HG03039 (cell line): ENCODE results near the gene MEGF9.

Source experiments
- ATAC-seq: cut with Tn5 transposase; IDR thresholded peaks from one replicate; pipeline ENCODE4 v1.9.1; 2021; ENCODE audit warnings: mild to moderate bottlenecking, moderate library complexity; ENCODE audit not compliant: unreplicated experiment

The MEGF9 gene

GRCh38 chr9:120733190-120733589 lies 18.9 kb upstream of the MEGF9 start:
- ATAC-seq = no peak

- no peak for ATAC-seq
Observed at GRCh38 chr9:120730654-120731514, 16.6 kb upstream of the MEGF9 start.

DNA sequence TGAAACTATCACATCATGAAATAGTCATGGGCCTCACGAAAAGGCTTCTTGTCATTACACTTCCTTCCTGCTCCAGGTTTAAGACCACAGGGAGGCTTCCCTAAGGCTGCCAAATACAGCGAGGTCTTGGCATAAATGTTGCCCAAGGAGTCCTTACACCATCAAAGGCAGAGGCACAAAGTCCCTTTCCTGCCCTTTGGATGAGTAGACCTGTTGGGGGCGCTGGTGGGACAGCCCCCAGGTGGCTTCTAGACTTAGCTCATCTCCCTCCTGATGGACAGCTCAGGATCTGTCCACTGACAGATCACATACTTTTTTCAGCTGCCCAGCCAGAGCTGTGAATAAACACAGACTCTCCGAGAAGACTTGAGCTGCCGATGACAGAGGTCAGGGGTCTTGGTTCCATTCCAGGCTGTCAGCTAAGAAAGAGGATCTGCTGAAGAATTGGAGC lies 15.5 kb upstream of the MEGF9 start:
- ATAC-seq = no peak

- ATAC-seq = no peak
Observed at GRCh38 chr9:120726484-120726883, 12.2 kb upstream of the MEGF9 start.

DNA sequence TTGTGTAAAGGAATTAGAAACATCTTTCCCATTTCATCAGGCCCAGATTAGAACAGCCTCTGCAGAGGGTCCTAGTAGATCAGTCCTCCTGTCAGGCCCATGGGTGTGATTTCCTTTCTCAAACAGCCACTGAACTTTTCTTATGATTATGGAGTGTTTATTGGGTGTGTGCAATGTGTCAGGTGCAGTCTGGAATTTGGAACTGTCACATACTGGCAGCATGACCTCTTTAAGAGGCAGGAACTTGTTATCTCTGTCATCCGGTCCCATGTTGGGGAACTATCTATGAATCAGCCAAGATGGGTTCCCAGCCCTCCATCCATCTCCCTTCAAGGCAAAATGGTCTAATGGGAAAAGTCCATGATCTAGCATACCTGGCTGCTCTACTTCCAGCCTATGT lies 11.6 kb upstream of the MEGF9 start:
- ATAC-seq = no peak

DNA sequence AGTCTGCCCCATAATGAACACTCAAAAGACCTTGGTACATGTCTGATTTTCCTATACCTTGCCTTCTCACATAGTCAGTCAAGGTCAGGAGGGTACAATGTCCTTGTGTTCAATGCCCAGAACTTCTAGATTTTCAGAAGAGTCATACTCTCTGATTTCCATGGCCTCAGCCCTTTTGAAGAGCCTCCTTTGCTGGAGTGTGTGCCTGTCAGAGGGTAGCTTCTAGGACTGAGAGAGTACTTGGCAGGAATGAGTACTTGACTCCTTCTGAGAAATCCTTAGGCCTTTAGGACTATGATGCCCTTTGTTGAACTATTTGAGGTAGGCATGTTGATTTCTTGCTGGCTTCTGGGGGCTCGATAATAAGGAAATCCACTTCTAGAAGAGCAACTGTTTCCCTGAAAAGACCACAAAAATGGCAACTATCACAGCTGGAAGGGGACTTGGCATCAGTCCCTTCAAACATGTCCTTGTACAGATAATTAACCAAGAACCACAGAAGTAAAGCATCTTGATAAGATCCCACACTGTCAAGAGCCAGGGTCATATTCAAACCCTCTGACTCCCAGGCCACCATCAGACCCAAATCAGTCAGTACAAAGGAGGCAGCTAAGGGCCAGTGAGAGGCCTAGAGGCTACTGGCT lies 10.6 kb upstream of the MEGF9 start:
- no peak for ATAC-seq

GRCh38 chr9:120723565-120723964 lies 9.3 kb upstream of the MEGF9 start:
- ATAC-seq = no peak

- no peak for ATAC-seq
Observed at GRCh38 chr9:120720404-120720803, 6.1 kb upstream of the MEGF9 start.

GRCh38 chr9:120718316-120718715 lies 4.0 kb upstream of the MEGF9 start:
- no peak for ATAC-seq

- ATAC-seq = no peak
Observed at GRCh38 chr9:120717176-120717575, 2.9 kb upstream of the MEGF9 start.

DNA sequence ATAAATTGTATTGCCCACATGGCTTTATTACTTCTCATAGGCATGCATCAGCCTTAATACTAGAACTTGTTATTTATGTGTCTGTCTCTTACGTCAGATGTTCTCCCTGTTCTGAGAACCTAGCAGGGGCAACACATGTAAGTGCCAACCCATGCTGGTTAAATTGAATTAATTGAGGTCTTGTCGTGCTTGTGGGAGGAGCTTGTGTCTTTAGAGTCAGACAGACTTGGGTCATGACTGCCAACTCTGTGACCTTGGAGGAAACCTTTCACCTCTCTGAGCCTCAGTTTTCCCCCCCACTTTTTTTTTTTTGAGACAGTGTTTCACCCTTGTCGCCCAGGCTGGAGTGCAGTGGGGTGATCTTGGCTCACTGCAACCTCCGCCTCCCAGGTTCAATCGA lies 2.2 kb upstream of the MEGF9 start:
- no peak for ATAC-seq

- ATAC-seq = no peak
Observed at GRCh38 chr9:120715389-120715924, 1.2 kb upstream of the MEGF9 start.

DNA sequence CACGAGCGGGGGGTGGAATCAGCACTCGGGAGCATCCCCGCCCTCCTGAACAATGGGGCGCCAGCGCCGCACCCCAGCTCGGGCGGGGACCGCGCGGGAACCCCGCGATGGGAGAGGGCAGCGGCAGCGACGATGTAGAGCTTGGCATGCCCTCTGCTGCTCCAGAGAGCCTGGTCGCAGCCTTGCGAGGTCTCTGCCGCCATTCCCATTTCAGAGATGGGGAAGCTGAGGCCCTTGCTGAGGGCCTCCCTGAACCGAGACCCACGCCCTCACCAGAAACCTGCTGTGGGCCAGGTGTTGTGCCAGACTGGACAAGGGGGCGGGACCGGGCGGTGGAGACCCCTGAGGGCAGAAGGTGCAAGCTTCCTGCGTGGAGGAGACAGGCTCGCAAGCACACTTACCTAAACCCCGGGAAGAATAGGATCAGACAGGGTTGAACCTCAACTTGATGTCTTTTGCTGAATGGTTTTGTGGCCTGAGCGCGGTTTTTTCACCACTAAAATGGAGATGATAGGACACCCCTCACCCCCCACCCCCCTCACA lies 647 bp upstream of the MEGF9 start:
- ATAC-seq = peak; percentile 2

DNA sequence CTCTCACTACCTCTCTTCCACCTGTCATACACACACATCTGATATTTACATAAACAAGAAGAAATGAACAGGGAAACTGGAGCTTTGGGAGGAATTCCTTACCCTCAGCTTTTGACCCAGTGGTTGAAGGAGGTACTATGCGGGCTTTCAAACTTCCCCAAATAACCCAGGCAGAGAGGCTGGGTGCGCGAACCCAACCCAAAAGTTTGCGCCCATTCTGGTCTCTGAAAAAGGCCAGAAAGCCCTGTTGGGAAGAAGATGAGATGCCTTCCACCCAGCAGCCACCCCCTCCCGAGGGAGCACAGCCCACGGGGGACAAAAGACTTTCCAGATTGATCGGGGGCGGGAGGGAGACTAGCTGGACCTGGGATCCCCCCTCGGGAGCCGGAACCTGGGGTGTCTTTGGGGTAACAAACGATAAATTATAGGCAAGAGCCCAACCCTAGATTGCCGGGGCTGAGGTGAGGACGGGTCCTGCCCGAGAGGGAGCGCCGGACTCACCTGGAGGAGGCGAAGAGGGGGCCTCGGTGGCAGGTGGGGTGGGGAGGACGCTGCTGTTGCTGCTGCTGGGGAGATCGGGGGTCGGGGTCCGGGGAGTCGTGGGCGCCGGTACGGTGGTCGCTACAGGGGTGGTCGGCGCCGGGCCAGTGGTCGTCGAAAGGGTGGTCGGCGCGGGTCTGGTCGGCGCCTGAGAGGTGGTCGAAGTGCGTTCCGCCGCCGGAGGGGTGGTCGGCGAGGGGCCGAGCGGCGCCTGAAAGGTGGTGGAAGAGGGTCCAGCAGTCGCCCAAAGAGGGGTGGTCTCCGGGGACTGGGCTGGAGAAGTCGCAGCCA lies 798 bp downstream of the MEGF9 start:
- no peak for ATAC-seq

- ATAC-seq = no peak
Observed at GRCh38 chr9:120712539-120713031, 1.7 kb downstream of the MEGF9 start.

DNA sequence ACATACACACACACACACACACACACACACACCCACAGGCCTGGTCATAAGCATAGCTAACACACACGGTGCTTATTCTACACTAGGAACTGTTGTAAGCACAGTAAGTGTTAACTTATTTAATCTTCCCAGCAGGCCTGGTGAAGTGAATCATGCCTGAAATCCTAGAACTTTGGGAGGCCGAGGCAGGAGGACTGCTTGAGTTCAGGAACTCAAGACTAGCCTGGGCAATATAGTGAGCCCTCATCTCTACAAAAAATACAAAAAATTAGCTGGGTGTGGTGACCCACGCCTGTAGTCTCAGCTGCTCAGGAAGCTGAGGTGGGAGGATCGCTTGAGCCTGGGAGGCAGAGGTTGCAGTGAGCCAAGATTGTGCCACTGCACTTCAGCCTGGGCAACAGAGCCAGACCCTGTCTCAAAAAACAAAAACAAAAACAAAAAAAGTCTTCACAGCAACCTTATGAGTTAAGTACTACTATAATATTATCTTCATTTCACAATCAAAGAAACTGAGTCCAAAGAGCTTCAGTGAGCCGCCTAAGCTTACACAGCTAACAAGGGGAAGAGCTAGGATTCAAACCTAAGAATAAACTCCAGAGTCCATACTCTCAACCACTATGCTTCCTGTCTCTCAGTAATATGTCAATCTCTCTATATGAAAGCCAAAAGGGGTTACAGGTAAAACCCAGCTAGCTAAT lies 2.3 kb downstream of the MEGF9 start:
- ATAC-seq = no peak

DNA sequence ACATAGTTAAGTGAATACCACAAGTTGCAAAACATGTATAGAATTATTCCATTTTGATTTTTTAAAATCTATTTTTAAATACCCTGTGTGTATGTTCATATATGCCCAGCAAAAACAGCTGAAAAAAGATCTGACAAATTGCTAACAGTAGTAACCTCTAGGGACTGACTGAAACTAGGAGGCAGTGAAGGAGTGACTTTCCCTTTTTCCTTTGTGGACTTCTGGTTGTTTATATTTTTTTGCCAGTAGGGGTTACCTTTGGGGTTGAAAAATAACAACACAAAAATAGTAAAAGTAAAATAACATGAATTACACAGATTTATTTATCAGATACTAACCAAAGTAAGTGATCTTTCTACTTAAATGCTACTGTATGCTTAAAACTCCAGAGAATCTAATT lies 2.9 kb downstream of the MEGF9 start:
- ATAC-seq = no peak

DNA sequence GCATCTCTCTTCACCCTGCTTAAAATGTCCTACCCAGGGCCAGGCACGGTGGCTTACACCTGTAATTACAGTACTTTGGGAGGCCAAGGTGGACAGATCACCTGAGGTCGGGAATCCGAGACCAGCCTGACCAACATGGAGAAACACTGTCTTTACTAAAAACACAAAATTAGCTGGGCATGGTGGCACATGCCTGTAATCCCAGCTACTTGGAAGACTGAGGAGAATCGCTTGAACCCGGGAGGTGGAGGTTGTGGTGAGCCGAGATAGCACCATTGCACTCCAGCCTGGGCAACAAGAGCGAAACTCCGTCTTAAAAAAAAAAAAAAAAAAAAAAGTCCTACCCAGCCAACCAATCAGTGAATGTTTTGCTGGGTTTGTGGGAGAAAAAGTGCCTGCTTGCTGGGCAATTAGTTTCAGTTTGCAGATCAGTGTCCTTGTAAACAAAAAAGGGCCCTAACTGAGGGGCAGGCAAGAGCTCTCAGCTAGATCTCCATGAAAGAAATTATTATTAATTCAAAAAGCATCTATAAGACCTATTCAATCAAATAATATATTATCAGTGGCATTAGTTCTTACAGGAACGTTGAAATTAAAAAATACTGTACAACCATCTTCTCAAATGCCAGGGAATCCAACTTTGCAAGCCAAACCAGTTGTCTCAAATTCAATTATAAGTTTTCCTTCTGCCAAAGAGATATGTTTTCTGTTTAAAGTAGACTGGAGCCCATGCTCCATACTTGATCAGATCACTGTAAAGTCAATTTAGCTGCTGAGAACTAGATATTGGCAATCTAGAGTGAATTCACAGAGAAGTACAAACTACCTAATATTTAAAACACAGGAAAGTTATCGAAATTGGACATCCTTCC lies 3.9 kb downstream of the MEGF9 start:
- no peak for ATAC-seq

GRCh38 chr9:120708526-120709224 lies 5.6 kb downstream of the MEGF9 start:
- no peak for ATAC-seq
